Panc1 (cell line): ENCODE measurements around the gene EIF4G3.

Experiments
- CTCF ChIP-seq: fragments of 450-650 bp; IDR thresholded peaks from 2 replicates; pipeline ENCODE4 v1.5.1; 2017; ENCODE audit warnings: mild to moderate bottlenecking
- POLR2AphosphoS5 ChIP-seq: IDR thresholded peaks from 2 replicates; pipeline ENCODE4 v1.6.1; 2012; ENCODE audit warnings: mild to moderate bottlenecking, low read depth, low read length, moderate library complexity
- REST ChIP-seq, 2 experiments: IDR thresholded peaks; 2 replicates each; pipeline ENCODE4 v1.6.1; 2011 to 2012; ENCODE audit warnings: low read depth in 2 of 2, control low read depth in 1 of 2, low read length in 1 of 2, mild to moderate bottlenecking in 1 of 2, moderate library complexity in 1 of 2; ENCODE audit not compliant: insufficient read depth in 1 of 2
- TCF7L2 ChIP-seq: IDR thresholded peaks from 2 replicates; pipeline ENCODE4 v1.6.1; 2011; ENCODE audit warnings: mild to moderate bottlenecking, low read depth, low read length, inconsistent platforms

- TF ChIP-seq CTCF (no peak), POLR2AphosphoS5 (no peak), TCF7L2 (no peak), REST (IDR thresholded peaks at IDR 0.05; ENCODE audit: insufficient read depth in 1 of 2, low read depth in 2 of 2, low read length in 1 of 2) (no peak)
Measured at GRCh38 chr1:20840731-20841130, 336.0 kb downstream of the EIF4G3 start.
